Mucosa of rectum (tissue), 2 donors: ENCODE results near the gene ROBO4.

ENCODE experiments used
- H3K27ac ChIP-seq, 2 donors: one replicate each; pipeline ENCODE4 v1.7.0; 2013; ENCODE audit warnings: inconsistent platforms in 2 of 2, low read depth in 2 of 2, low read length in 2 of 2
- H3K27me3 ChIP-seq, 2 donors: one replicate each; pipeline ENCODE4 v1.7.0; 2013; ENCODE audit warnings: low read length in 2 of 2; ENCODE audit not compliant: control insufficient read depth in 2 of 2, insufficient read depth in 2 of 2
- H3K36me3 ChIP-seq, 2 donors: one replicate each; pipeline ENCODE4 v1.7.0; 2013; ENCODE audit warnings: low read length in 2 of 2; ENCODE audit not compliant: control insufficient read depth in 2 of 2, insufficient read depth in 2 of 2
- H3K4me1 ChIP-seq, 2 donors: one replicate each; pipeline ENCODE4 v1.7.0; 2013; ENCODE audit warnings: low read length in 2 of 2, mild to moderate bottlenecking in 1 of 2; ENCODE audit not compliant: control insufficient read depth in 2 of 2, insufficient read depth in 2 of 2
- H3K4me3 ChIP-seq, 2 donors: one replicate each; pipeline ENCODE4 v1.7.0; 2013; ENCODE audit warnings: low read length in 2 of 2
- H3K9ac ChIP-seq, 2 donors: one replicate each; pipeline ENCODE4 v1.7.0; 2013; ENCODE audit warnings: low read length in 2 of 2, low read depth in 1 of 2, mild to moderate bottlenecking in 1 of 2
- H3K9me3 ChIP-seq, 2 donors: one replicate each; pipeline ENCODE4 v1.7.0; 2013; ENCODE audit warnings: low read length in 2 of 2; ENCODE audit not compliant: control insufficient read depth in 2 of 2
- donor health status: healthy.
- donor health status: Normal muscosa, but diverticular disease.

Gene ROBO4

GRCh38 chr11:124835918-124836317 lies 61.7 kb downstream of the ROBO4 start:
- Histone ChIP-seq H3K4me1 (peaks cover 5 to 9% of the 10 kb centered on the region in 2 donors), H3K27ac (no peak overlapping the region), H3K27me3 (peaks cover 25% of the 10 kb centered on the region in 2 donors), H3K9ac (no peak overlapping the region), H3K9me3 (no peaks in the 10 kb centered on the region), H3K36me3 (no peaks in the 10 kb centered on the region), H3K4me3 (peak overlapping the region in 1 of 2 donors; percentile 62)

GRCh38 chr11:124834526-124835180 lies 63.0 kb downstream of the ROBO4 start:
- Histone ChIP-seq H3K4me1 (peaks cover 5 to 9% of the 10 kb centered on the region in 2 donors), H3K9me3 (no peaks in the 10 kb centered on the region), H3K27me3 (peaks cover 12 to 16% of the 10 kb centered on the region in 2 donors), H3K27ac (no peak overlapping the region), H3K36me3 (no peaks in the 10 kb centered on the region), H3K4me3 (no peak overlapping the region), H3K9ac (no peak overlapping the region)
